Right kidney (tissue), 1 donor: ENCODE data around the gene INSIG1.

Experiments used
- DNase-seq: peaks from one replicate; pipeline ENCODE4 v3.0.0-alpha.2; 2016

The INSIG1 gene

DNA sequence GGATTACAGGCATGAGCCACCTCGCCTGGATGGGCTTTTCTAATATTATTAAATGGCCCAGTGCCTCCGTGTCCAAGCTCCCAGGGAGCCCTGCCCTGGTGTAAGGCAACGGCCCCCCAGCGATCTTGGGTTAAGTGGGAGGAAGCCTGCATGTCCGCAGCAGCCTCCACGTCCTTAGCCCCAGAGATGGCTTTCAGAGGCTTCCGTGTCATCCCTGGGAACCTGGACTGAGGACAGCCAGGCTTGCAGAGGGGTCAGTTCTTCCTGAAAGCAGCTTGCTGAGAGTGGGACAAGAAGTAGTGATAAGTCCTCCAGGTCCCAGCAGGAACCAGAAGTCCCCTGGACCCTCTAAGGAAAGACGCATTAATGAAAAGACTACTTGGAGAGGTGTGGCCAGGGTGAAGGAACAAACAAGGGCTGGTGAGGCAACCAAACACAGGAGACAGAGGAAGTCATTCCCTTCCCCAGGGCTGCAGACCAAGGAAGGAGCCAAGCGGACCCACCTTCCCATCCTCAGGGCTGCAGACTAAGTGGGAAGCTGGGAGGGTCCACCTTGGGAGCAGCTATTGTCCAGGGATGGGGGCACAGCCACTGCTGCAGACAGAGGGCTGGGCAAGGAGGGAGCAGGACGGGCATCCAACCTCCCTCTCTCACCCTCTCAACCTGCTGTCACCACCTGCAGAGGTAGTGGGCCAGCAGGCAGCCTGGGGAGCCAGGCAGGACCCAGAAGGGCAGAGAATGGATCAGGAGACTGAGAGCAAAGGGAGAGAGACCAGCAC is 13.0 kb upstream of the INSIG1 start:
- no peak for DNase-seq

DNA sequence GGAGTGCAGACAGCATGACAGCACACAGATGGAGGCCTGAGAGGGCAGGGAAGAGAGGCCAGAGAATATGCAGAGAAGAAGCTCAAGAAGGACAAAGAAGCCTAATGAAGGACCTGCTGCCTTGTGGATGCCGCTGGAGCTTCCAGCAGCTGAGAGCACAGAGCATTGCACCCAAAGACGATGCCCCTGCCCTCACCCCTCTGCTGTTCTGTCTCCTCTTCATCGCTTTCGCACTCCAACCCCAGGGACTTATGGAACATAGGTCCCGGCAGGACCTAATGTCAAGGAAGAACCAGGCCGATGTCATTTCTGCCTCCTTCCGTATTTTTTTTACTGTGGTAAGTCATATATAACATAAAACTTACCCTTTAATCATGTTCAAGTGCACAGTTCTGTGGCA is 12.3 kb upstream of the INSIG1 start:
- no peak for DNase-seq

DNA sequence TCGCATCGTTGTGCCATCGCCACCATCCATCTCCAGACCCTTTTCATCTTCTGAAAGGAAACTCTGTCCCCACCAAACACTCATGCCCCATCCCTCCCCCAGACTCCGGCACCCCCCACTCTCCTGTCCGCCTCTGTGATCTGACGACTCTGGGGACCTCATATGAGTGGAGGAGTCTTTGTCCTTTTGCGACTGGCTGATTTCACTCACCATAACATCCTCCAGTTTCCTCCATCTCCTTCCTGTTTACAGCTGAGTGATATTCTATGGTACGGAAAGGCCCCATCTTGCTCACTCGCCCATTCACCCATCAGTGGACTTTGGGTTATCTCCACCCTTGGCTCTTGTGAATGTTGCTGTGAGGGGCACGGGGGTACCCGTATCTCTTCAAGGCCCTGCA is 11.8 kb upstream of the INSIG1 start:
- no peak for DNase-seq

DNA sequence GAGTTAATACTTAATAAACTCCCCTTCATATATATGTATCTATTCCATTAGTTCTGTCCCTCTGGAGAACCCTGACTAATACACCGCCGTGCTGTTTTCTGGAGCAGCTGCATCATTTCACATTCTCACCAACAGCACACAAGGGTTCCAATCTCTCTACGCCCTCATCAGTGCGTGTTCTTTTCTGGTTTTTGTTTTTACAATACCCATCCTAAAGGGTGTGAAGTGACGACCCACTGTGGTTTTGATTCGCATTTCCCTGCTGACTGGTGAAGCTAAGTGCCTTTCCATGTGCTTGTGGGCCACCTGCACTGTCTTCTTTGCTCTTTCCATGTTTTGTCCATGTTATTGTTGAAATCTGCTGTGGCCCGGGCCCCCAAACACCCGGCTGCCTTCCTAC is 11.0 kb upstream of the INSIG1 start:
- DNase-seq = no peak

DNA sequence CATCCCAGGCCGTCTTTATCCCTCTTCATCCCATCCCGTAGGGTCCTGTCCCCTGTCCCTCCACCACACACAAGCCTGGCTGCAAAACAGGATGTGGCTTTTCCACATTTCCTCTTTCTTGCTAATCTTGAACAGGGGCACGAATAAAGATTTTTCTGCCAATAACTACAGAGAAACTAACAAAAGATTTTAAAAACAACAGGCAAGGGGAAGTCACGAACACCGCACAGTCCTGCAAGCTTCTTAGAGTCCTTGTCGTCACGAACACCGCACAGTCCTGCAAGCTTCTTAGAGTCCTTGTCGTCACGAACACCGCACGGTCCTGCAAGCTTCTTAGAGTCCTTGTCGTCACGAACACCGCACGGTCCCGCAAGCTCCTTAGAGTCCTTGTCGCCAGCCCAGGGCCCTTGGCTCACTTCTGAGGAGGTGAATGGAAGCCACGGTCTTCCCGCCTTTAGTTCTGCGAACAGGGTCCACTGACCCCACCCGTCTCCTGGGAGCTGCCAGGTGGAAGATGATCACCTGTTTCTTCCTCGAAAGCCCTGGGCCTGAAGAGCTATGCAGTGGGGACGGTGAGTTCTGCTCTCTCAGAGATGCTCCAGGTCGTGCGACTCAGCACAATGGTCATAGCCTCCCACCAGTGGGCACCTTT is 10.3 kb upstream of the INSIG1 start:
- no peak for DNase-seq

DNA sequence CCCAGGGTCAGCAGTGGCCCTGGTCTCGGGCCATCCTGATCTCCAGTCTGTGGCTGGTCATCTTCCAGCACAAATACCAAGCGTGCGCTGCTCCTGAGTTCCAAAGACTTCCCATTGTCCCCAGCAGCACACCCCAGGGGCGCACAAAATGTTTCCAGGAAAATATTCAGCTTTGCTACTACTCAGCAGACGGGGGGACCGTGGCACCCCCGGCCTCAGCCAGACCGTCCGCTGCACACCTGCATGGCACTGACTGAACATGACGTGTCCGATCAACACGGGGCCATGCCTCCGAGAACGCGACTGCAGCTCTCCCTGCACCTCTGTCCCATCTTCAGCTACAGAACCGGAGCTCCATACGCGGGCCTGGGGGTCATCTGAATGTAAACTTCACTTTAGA is 9.6 kb upstream of the INSIG1 start:
- no peak for DNase-seq

DNA sequence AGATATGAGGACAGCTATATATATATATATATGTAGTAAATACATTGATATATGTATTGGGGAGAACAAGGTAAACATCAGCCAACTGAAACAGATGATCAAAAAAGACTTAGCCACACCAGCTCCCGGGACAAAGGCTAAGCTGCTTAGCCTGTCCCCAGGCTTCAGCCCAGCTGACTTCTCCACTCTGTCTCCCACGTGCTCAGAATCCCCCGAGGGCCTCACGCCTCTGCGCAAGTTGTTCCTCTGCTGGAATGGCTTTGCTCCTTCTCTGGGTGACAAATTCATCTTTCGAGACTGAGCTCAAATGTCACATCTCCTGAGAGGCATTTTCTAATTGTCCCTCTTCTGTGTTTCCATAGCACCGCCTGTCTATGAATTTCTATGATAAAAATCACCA is 8.6 kb upstream of the INSIG1 start:
- DNase-seq = no peak

DNA sequence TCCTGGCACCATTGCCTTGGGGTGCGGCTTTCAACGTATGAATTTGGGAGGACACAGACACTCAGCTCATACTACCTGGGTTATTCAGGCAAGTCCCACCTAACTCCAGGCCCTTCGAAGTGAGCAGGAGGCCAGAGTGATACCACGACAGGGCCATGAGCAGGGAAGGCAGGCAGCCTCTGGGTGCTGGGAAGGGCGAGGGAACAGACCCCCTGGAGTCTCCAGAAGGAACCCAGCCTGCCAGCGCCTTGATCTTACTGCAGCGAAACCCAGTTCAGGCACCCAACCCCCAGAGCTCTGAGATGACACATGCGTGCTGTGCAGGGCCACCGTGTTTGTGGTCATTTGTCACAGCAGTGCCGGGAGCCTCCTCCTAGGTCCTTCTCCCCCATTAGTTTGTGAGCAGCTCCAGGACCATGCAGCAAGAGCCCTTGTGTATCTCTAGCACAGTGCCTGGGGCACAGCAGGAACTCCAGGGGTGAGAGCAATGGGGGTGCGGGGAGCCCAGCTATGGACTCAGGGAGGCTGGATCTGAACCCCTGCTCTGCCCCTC is 7.7 kb upstream of the INSIG1 start:
- no peak for DNase-seq

DNA sequence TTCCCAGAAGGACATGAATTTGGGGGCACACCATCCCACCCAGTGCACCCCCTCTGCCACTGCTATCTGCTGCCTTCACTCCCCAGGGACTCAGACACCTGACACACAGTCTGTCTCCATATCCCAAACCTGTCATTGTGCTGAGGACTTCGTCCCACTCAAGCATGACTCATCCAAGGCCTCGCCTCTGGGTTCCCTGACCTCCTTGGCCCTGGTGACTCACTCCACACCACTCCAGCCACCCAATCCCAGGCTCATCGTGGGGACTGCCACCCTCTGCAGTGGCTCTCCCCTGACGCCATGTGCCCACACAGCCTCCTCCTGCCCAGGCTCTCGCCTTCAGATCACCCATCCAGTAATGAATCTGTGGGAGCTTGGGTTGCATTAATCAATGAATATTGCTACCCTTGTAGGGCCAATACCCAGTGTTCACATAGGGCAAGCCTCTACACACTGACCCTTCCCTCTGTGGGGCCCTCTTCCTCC is 6.6 kb upstream of the INSIG1 start:
- DNase-seq = no peak

DNA sequence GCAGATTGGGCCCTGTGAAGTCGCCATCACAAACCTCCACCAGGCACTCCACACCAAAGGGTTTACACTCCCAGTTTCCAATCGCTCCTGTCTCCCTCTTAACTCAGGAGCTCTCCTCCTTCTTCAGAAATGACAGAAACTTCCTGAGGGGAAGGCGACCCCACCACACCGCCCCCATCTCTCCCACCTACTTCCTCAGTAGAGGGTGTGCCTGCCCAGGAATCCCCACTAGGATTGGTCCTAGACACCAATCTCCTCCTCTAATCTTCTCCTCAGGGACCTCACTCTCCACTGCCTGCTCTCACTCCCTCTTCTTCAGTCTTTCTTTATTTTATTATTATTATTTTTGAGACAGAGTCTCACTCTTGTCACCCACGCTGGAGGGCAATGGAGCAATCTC is 5.9 kb upstream of the INSIG1 start:
- no peak for DNase-seq

DNA sequence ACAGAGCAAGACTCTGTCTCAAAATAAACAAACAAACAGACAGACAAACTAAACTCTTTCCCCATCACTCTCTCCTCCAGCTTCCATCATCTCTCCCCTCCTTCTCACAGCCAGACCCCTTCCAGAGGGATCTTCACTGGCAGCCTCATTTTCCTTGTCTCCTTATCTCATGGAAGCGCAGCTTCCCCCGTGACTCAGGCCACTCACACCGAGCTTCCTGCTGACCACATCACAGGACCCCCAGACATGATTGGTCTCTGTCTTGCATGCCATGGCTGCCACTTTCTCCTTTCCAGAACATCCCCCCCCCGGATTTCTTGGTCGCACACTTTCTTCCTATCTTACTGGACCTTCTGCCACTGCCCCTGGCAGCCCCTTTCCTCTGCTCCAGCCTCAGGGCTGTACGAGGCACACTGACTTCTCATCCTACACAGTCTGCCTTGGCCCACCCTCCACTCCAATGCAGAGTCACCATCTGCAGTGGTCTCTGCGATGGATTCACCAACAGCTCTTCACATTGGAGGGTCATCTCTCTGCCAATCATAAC is 4.9 kb upstream of the INSIG1 start:
- DNase-seq = no peak

DNA sequence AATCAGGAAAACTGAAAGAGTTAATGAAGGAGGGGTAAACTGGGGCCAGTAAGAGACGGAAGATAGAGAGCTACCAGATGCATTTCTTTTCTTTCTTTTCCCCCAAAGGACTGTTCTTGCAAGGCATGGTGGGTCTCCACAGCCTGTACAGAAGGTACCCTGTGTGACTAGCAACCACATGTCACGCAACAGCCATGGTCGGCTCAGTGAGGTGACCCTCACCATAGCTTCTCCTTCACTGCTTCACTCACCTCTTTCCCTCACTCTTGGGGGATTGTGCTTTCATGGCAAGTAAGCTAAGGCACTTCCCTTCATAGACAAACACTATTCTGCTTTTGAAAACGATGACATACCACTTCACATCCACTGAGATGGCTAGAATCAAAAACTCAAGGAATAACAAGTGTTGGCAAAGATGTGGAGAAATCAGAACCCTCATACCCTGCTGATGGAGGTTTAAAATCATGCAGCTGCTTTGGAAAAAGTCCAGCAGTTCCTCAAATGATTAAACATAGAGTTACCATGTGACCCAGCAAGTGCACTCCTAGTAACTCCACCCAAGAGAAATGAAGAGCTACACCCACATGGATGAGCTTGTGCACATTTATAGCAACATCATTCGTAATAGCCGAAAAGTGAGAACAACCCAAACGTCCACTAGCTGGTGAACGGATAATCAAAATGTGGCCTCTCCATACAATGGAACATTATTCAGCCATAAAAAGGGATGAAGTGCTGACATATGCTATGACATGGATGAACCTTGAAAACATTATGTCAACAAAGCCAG is 3.8 kb upstream of the INSIG1 start:
- DNase-seq = no peak

DNA sequence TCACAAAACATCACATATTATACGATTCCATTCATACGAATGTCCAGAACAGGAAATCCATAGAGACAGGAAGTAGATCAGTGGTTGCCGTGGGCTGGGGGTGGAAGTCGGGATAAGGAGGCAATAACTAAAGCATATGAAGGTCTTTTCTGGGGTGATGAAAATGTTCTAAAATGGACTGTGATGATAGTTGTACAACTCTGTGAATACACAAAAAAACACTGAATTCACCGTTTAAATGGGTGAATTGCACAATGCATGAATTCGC is 3.2 kb upstream of the INSIG1 start:
- DNase-seq = no peak

DNA sequence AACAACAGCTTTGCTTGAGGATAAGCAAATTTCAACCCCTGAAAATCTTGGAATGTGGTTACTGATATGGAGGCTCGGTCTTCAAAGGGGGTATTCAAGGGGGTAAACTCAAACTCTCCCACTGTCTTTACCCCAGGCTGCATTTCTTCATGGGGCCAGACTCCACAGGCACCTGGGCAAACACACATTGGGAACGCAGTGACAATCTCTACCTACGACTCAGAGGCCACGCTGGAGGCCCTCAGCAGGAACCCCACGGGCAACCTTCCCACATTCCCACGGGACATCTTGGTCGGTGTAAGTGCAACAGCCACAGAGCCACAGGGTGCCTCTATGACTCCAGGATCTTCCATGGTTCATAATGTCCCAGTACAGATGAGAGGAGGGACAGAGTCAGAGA is 2.2 kb upstream of the INSIG1 start:
- DNase-seq = no peak

DNA sequence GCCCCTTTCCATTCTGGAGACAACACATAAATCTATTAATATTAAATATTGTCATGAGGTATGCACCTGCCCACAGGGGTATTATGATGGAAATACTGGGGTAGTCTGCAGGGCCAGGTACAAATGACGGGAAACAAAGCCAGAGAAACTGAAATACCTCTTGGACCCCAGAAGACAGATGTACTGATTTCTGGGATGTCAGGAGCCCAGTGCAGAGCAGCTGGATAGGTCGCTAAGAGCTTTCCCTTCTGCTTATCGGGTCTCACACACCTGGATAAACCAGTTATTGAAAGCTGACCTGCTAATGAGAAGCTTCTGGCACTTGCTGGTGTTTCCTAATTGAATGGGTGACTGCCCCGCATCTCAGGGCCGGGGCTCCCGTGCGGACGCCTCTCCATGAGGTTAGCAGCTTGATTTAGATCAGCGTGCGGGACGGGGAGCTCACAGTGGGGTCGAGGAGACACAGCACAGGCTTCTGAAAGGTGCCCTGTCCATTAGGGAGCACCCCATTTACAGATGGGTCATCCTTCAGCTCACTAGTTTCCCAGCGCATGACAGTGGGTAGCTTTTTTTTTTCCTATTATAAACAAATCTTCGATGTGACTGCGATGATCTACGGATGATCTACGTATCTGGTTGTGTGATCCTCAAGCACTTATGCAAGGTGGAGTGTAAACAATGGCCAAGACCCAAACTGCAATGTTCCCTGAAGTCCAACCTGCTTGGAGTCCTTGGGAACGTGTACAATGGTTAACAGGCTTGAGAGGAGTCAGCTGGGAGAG is 1.5 kb upstream of the INSIG1 start:
- DNase-seq = no peak

DNA sequence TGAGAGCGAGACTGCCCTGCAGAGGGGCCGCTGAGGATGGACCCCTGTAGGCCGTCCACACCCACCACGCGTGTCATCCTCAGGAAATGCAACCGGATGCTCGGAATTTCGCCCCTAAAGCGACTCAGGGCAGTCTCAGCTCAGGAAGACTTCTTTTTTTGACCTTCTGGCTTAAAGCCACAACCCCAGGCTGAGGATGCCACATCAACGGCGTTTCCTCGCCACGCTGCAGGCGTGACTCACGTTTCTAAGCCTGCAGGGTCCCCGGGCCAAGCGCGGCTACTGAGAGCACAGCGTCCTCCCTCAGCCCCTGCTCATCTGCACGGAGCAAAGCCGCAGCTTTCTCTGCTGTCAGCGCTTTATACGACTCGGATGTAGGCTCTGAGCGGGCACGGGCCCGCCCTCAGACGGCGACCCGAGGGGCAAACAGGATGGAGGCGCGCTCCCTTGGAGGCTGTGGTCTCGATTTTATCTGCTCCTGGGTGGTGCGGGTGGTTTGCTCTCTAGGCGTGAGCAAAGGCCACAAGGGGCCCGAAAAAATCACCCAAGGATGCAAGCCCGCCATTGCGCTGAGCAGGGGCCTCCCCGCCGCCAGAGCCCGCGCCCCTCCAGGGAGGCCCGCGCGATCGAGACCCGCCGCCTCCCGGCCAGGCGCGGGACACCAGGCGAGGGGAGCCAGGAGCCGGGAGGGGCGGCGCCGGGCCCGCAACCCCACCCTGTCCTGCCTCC is 726 bp upstream of the INSIG1 start:
- DNase-seq = peak; percentile 81

DNA sequence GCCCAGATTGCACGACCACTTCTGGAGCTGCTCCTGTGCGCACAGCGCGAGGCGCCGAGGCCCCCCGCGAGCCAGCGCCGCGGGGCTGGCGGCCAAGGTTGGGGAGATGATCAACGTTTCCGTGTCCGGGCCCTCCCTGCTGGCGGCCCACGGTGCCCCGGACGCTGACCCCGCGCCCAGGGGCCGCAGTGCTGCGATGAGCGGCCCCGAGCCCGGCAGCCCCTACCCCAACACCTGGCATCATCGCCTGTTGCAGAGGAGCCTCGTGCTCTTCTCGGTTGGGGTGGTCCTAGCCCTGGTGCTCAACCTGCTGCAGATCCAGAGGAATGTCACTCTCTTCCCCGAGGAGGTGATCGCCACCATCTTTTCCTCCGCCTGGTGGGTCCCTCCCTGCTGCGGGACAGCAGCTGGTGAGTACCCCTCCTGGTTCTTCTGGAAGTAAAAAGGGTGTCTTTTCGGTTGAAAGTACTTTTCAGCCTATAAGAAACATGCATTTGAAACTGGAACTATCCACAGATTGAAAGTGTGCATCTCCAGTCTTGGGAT is 683 bp downstream of the INSIG1 start:
- DNase-seq = no peak

DNA sequence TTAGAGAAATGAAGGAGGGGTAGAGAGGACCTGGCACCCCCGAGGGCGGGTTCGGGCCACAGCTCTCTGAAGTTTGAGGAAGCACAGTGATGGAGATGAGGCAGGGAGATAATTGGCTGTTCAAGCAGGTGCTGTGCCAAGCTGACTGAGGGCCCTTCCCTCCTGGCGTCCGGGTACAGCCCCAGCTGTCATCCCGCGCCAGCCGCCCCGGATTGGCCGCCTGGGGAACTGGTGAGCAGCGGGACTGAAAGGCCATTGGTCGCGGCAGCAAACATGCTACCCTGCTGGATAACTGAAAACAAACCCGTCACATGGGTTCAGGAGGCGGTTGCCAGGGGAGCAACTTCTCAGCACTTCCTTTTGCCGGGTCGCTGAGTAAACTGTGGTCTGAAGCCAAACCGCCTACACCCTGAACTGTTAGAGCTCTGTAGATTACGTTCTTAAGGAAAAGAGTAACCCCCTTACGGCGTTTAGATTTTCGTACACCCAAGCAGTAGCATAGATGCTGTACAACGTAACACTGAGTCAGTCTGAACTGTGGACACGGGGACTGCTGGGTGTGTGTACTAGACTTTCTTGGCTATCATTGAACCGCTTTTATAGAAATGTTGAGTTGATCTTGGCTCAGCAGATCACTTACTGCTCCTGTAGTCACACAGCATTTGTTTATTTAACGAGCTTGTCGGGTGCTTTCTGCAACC is 1.3 kb downstream of the INSIG1 start:
- DNase-seq = peak; percentile 72

DNA sequence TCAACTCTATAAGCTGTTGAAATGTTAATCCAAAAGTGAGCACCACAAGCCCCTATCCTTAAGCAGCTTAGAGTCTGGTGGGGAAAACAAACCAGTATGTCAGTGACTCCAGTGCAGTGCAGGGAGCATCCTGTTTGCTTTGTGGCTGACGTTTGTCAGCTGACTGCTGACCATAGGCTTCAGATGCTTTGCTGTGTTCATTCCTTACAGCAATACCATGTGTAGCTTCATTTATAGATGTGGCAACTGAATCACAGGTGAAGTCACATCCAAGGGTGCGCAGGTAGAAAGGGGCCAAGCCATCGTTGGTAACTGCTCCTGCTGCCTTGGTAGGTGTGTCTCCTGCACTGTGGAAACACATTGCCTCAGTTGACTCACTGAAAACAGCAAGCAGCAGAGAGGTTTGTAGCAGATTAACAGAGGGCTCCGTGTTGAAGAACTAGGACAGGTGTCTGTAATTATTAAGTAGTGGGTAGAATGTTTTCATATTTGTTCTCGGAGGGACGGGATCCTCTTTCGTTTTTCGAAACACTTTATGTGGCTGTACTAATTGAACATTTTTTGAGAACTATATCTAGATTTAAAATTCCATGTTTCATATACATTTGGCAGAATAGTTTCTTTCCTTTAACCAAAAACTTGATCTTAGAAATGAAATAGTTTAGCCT is 2.0 kb downstream of the INSIG1 start:
- DNase-seq = no peak
